ENCODE measurements around the gene IPO7.
"Not testable (repeated sequence)": the region's sequence is repeated elsewhere in the genome, so short reads cannot be mapped to it uniquely, and the experiment has no call there.

GRCh38 chr11:9452023-9452422 is 67.6 kb downstream of the IPO7 start:
- TF ChIP-seq, protein P1, sequence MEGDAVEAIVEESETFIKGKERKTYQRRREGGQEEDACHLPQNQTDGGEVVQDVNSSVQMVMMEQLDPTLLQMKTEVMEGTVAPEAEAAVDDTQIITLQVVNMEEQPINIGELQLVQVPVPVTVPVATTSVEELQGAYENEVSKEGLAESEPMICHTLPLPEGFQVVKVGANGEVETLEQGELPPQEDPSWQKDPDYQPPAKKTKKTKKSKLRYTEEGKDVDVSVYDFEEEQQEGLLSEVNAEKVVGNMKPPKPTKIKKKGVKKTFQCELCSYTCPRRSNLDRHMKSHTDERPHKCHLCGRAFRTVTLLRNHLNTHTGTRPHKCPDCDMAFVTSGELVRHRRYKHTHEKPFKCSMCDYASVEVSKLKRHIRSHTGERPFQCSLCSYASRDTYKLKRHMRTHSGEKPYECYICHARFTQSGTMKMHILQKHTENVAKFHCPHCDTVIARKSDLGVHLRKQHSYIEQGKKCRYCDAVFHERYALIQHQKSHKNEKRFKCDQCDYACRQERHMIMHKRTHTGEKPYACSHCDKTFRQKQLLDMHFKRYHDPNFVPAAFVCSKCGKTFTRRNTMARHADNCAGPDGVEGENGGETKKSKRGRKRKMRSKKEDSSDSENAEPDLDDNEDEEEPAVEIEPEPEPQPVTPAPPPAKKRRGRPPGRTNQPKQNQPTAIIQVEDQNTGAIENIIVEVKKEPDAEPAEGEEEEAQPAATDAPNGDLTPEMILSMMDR (IDR thresholded peaks at IDR 0.05), result not testable (repeated sequence)
- not testable (repeated sequence) for TF ChIP-seq POLR2AphosphoS5 (IDR thresholded peaks at IDR 0.05)
